A673 (cell line): Measurements from ENCODE around the gene AP3D1.

Experiments used
- CTCF ChIP-seq: fragments of 300-800, 200-600 bp; sonication (generic); conservative IDR thresholded peaks from 2 replicates; pipeline ENCODE4 v1.5.1; 2017; ENCODE audit warnings: low read depth, mild to moderate bottlenecking, antibody characterized with exemption, low read length, moderate library complexity, mixed read lengths
- EZH2 ChIP-seq: fragments of 200-600 bp; sonication (generic); IDR thresholded peaks from 2 replicates; pipeline ENCODE4 v1.6.1; 2017; ENCODE audit warnings: borderline replicate concordance, low read depth, mild to moderate bottlenecking, mixed read lengths, antibody characterized with exemption, low read length; ENCODE audit not compliant: poor library complexity, severe bottlenecking

DNA sequence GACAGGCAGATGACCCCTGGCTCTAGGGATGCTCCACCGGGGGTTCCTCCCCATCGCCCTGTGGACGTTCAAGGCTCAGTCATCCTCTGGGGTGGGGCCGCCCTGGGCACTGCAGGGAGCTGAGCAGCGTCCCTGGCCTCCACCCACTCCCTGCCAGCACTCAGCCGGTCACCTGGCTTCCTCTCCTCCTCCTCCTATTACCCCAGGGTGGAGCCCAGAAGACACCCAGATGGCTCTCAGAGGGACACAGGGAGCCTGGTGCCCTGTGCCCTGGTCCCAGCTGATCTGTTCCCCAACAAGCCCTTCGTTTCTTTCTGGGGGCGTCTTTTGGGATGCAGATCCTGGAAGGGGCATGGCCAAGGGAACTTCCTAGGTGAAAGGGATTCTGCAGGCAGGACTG lies 96.6 kb downstream of the AP3D1 start:
- no peak for TF ChIP-seq CTCF
- no peak for TF ChIP-seq EZH2
